Right lung (tissue), 5 donors: ENCODE results near the gene HSDL2. TPM values are rescaled to one million over a fixed set of nuclear protein-coding genes. Genes with fewer than 3 reads are reported as not detected.
"Not testable (repeated sequence)": the region's sequence is repeated elsewhere in the genome, so short reads cannot be mapped to it uniquely, and the experiment has no call there.

Experiments
- DNase-seq, 2 donors: peaks; one replicate each; pipeline ENCODE4 v3.0.0-alpha.2; 2013
- polyA plus RNA-seq, 5 donors: library from polyadenylated mRNA; unstranded; fragments of 120-200 nt; gene quantifications; one replicate each; pipeline versions ENCODE4 v1.2.1 to v1.2.3, GENCODE V29; 2013; ENCODE audit warnings: inconsistent platforms in 1 of 5, low replicate concordance in 1 of 5; ENCODE audit not compliant: insufficient read length in 5 of 5, insufficient read depth in 1 of 5

HSDL2 gene
- polyA plus RNA-seq, 5 donors: 45.7 to 69.7 (median 61.9) TPM

GRCh38 chr9:112494153-112494552, 114.2 kb downstream of the HSDL2 start:
- no peak for DNase-seq

DNA sequence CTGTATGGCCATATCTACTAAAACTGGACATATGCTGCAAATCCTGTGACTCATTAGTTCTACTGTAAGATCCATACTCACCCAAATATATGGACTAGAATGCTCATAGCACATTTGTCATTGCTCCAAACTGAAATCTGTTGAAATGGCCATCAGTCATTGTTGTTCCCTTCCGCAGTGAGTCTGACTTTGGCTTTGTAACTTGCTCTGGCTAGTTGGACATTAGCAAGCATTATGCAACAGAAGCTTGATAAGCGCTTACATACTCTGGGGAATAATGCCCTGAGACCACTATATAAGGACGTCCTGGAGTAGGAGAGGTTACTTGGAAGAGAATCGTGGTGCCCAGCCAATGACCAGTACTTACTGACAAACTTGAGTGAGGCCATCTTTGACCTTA, 115.7 kb downstream of the HSDL2 start:
- DNase-seq: no peak

DNA sequence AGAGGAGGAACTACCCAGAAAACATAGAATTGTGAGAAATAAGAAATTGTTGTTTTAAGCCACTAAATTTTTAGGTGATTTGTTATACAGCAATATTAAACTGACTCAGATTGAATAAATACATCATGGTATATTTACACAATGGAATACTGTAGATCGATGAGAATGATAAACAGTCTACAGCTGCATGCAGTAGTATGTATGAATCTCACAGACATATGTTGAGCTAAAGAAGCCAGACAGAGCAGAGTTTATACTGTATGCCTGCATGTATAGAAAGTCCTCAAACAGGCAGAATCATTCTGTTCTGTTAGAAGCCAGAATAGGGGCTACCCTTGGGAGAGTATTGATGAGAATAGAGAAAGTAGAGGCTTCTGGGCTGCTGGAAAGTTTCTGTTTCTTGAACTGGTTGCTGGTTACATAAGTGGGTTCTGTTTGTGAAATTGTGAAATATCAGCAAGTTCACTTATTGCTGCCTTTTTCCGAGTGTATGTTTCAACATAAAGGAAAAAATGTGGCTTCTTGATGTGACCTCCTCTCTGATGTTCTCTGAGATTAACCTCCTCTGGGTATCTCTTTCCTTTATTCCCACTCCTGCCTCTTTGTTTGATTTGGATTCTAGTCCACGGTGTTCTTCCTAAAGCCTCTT, 116.3 kb downstream of the HSDL2 start:
- DNase-seq: no peak

DNA sequence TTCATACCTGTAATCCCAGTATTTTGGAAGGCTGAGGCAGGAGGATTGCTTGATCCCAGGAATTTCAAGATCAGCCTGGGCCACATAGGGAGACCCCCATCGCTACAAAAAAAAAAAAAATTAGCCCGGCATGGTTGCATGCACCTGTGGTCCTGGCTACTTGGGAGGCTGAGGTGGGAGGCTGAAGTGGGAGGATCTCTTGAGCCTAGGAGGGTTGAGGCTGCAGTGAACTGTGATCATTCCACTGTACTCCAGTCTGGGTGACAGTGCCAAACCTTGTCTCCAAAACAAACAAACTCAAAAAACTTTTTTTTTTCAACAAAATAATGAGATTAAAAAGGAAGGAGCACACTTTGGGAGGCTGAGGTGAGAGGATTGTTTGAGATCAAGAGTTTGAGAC, 120.9 kb downstream of the HSDL2 start:
- DNase-seq: no peak

GRCh38 chr9:112501287-112501686, 121.4 kb downstream of the HSDL2 start:
- DNase-seq: no peak

DNA sequence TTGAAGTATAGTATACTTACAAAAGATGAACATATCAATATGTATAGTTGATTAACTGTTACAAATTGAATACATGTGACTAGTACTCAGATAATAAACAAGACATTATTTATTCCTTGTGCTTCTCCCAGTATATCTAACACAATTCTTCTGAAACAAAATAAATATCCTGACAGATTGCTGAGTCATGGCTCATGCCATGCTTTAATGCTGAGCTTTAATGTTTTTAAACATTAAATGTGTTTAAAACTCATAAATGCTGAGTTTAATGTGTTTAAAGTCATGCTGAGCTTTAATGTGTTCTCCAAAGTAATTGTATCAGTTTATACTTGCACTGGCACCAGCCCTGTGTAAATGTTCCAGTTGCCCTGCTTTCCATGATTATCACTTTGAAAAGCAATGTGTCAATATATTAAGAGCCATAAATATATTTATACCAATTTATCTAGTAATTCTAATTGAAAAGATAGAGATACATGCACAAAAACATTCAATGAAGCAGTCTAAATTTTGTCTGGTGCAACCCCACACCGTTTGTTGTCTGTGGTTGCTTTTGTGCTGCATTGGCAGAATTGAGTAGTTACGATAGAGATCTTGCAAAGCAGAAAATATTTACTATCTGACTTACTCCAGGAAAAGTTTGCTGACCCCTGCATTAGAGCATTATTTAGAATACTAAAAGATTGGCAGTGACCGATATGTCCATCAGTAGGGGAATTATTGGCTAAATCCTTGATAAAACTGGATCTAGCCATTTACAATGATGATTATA, 122.5 kb downstream of the HSDL2 start:
- no peak for DNase-seq

DNA sequence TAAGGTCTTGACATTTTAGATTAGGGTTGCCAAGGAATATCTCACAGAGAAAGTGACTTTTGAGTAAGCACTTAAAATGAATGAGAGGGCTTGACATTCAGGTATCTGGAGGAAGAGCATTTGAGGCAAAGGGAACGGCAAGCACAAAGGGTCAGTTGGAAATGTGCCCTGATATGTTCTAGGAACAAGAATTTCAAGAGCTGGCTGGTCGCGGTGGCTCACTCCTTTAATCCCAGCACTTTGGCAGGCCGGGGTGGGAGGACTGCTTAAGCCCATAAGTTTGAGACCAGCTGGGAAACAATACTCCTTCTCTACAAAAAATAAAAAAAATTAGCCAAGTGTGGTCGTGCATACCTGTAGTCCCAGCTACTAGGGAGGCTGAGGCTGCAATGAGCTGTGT, 123.3 kb downstream of the HSDL2 start:
- no peak for DNase-seq

GRCh38 chr9:112505086-112505485, 125.2 kb downstream of the HSDL2 start:
- no peak for DNase-seq

- DNase-seq: no peak
Observed at GRCh38 chr9:112505607-112506006, 125.7 kb downstream of the HSDL2 start.

GRCh38 chr9:112506571-112506970, 126.7 kb downstream of the HSDL2 start:
- DNase-seq: no peak

DNA sequence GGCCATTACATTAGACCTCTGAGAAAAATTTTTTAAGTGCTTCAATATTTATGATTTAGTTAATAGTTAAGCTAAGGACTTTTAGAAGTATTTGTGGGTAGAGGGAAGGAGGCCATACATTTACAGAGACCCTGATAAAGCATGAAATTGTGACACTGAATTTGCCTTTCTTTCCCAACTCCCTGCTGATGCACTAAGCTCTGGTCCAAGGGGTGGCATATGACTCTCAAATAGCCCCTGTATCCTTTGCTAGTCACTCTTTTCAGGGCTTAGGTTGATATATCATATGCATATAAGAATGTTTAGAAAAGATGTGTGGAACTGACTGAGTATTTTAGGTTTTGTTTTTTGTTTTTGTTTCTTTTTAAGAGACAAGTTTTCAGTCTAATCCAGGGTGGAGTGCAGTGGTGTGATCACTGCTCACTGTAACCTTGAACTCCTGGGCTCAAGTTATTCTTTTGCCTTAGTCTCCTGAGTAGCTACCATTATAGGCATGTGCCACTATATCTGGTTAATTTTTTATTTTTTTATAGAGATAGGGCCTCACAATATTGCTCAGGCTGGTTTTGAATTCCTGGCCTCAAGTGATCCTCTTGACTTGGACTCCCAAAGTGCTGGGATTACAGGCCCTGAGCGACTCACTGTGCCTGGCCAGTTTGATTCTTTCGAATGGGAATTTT, 127.2 kb downstream of the HSDL2 start:
- no peak for DNase-seq

- DNase-seq: no peak
Observed at GRCh38 chr9:112508377-112508776, 128.5 kb downstream of the HSDL2 start.

- DNase-seq: not testable (repeated sequence)
Observed at GRCh38 chr9:112512377-112512776, 132.5 kb downstream of the HSDL2 start.

- DNase-seq: no peak
Observed at GRCh38 chr9:112516769-112517168, 136.9 kb downstream of the HSDL2 start.

DNA sequence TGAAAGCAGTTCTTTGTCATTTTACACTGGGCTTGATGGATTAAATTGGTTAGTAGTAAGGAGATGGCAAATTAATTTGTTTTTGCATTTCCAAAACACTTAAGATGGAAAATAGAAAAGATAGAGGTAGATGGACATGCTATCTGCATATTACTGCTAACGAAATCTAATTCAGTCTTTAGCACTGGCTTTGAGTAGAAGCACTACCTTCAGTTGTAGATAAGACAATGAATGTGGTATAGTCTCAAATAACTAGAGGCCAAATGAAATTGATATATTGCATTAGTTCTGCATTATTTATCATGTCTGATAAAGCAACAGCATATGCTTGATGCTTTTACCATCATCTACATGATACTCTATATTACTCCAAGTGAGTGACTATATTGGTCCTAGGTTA, 140.2 kb downstream of the HSDL2 start:
- no peak for DNase-seq

- DNase-seq: peak in 1 of 2 donors; percentile 59
Observed at GRCh38 chr9:112520656-112521055, 140.7 kb downstream of the HSDL2 start.

Other genes with a start within 250 kb of the HSDL2 start
- gene SUSD1, start 204.8 kb upstream of the HSDL2 start, polyA plus RNA-seq: 10 to 100 TPM; 26.4 to 35.9 (median 30.2) TPM
- 10 to 100 TPM; 29.7 to 50.3 (median 41.5) TPM for gene PTBP3, start 46.5 kb upstream of the HSDL2 start, polyA plus RNA-seq
- gene KIAA1958, start 106.7 kb downstream of the HSDL2 start, polyA plus RNA-seq: 10 to 100 TPM in 4 of 5 donors, 1 to 10 TPM in 1; 7.4 to 14.9 (median 12.9) TPM